NCI-H2196 (cell line): ENCODE results near the gene RAB40AL.
"Not testable (repeated sequence)": the region's sequence is repeated elsewhere in the genome, so short reads cannot be mapped to it uniquely, and the experiment has no call there.

Experiments
- DNase-seq: peaks from one replicate; lab custom pipeline; 2025; ENCODE audit not compliant: unreplicated experiment; lab: John Stamatoyannopoulos, UW

Gene RAB40AL, protein sequence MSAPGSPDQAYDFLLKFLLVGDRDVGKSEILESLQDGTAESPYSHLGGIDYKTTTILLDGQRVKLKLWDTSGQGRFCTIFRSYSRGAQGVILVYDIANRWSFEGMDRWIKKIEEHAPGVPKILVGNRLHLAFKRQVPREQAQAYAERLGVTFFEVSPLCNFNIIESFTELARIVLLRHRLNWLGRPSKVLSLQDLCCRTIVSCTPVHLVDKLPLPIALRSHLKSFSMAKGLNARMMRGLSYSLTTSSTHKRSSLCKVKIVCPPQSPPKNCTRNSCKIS

GRCh38 chrX:102936972-102937371 is at the start of gene RAB40AL:
Gene RAB40AL (plus strand): TSS chrX:102937272. CDS start chrX:102937319, 47 bp downstream.
- not testable (repeated sequence) for DNase-seq

GRCh38 chrX:102887687-102888086 is 49.4 kb upstream of the RAB40AL start:
- DNase-seq = no peak

GRCh38 chrX:102892103-102892502 is 45.0 kb upstream of the RAB40AL start:
- DNase-seq = no peak

GRCh38 chrX:102899940-102900916 is 36.8 kb upstream of the RAB40AL start:
- peak; percentile 59 for DNase-seq

DNA sequence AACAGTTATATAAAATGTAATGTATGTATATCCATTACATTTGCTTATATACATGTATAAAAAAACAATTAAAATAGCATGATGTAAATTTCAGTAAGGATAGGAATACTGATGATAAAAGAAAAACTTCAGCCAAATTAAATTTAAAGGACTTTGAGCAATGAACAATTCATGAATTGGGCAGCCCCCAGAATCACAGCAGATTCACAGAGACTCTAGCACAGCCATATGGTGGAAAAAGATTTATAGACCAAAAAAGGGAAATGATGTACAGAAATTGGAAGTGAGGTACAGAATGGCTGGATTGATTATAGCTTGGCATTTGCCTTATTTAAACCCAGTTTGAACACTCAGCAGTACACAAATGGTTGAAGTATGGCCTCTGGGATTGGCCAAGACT is 34.7 kb upstream of the RAB40AL start:
- no peak for DNase-seq

GRCh38 chrX:102930990-102931756 is 5.9 kb upstream of the RAB40AL start:
- no peak for DNase-seq

DNA sequence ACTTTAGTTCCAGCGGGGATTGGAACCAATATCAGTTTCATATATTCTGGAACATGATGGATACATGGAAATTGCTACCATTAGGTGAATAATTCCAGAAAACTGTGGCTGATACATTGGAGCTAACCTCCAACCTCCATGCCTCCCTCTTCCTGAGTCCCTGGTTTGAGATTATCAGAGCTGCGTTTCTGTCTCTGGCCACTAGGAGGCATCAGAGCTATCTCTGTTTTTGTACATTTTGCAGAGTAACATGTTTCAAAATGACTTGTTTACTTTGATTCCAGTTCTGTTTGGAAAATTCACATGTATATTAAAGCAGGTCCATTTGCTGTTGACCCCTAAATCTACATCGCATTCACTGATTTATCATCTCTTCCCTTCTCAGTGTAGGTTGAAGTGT is 2.4 kb upstream of the RAB40AL start:
- peak; percentile 18 for DNase-seq

GRCh38 chrX:102950908-102951866 is 14.1 kb downstream of the RAB40AL start:
- DNase-seq = peak; percentile 34

DNA sequence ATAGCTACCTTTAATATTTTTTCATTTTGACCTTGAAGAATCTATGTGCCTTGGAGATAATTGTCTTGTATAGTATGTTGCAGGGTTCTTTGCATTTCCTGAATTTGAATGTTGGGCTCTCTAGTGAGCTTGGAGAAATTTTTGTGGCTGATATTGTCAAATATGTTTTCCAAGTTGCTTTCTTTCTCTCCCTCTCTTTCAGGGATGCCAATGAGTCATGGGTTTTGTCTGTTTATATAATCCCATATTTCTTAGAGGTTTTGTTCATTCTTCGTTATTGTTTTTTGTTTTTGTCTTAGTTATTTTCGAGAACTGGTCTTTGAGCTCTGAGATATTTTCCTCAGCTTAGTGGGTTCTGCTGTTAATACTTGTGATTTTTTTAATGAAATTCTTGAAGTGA is 20.7 kb downstream of the RAB40AL start:
- no peak for DNase-seq

GRCh38 chrX:102958794-102959193 is 21.7 kb downstream of the RAB40AL start:
- DNase-seq = no peak

DNA sequence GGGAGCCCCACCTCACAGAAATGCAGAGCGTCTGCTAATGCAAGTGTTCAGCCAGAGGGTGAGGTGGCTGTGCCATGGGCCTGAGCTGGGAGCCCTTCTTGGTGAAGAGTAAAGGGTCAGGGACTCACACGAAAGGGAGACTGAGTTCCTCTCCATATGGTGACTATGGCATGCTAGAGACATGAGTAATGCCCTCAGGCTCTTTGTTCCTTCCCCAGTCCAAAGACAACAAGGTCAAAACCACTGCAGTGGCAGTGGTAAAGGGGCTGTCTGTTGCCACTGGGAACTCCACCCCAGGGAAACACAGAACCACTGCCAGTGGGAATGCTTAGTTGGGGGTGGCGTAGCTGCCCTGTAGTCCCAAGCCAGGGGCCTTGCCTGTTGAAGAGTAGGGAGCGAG is 22.4 kb downstream of the RAB40AL start:
- no peak for DNase-seq

DNA sequence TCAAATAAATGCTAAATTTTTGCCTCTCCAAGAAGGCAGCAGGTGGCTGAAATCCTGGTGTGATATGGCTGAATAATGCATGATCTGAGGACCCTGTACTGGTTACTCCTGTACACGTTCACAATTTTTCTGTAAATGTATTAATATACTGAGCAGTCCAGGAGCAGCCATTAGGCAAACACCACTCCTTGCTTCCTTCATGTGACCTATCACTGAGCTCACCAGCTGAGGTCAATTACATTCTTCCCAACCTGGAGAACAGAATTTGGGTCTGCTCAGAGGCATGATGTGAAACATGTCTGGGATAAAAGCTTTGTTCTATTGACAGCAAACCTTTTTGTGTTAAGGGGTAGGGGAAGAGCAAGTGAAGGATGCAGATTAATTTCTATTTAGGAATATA is 26.9 kb downstream of the RAB40AL start:
- no peak for DNase-seq

- DNase-seq = no peak
Observed at GRCh38 chrX:102964940-102965339, 27.9 kb downstream of the RAB40AL start.

DNA sequence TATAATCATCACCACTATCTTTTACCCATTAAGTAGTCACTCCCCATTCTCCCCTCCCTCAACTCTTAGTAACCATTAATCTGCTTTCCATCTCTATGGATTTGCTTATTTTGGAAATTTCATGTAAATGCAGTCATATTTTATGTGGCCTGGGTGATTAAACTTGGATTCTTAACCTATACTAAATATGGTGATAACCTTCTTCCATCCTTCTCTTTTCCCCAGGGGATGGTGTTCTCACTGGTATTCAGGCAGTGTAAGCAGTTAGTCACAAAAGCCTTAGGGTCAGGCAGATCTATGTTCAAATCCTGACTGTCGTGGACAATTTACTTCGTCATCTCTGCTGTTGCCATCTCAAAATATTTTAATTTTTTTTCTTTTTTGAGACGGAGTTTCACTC is 29.6 kb downstream of the RAB40AL start:
- no peak for DNase-seq

DNA sequence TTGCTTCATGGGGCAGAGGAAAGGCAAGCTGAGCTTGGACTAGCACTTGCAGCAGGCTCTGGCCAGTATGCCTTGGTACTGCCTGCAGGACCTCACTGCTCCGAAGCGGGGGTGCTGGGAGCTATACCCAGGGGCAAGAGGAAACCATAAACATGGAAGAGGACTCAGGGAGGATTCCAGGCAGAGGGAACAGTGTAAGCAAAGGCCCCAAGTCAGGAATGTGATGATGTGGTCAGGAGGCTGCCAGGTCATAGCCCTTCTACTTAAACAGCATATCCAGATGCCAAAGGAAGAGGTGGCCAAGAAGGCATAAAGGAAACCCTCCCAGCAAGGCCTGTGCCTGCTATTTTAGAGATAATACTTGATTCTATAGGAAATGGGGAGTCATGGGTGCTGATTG is 31.1 kb downstream of the RAB40AL start:
- DNase-seq = no peak

DNA sequence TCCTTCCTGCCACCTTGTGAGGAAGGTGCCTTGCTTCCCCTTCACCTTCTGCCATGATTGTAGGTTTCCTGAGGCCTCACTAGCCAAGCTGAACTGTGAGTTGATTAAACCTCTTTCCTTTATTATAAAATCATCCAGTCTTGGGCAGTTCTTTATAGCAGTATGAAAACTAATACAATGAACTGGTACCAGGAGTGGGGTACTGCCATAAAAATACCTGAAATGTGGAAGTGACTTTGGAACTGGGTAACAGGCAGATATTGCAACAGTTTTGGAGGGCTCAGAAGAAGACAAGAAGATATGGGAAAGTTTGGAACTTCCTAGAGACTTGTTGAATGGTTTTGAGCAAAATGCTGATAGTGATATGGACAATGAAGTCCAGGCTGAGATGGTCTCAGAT is 34.5 kb downstream of the RAB40AL start:
- not testable (repeated sequence) for DNase-seq

DNA sequence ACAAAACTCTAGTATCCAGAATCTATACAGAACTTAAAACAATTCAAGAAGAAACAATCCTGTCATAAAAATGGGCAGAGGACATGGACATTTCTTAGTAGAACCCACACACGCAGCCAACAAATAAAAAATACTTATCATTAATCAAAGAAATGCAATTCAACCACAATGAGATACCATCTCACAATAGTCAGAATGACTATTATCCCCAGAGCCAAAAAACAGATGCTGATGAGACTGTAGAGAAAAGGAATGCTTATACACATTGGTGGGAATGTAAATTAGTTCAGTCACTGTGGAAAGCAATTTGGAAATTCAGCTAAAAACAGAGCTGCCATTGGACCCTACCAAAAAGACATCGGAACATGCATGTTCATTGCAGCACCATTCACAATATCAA is 37.9 kb downstream of the RAB40AL start:
- DNase-seq = no peak

DNA sequence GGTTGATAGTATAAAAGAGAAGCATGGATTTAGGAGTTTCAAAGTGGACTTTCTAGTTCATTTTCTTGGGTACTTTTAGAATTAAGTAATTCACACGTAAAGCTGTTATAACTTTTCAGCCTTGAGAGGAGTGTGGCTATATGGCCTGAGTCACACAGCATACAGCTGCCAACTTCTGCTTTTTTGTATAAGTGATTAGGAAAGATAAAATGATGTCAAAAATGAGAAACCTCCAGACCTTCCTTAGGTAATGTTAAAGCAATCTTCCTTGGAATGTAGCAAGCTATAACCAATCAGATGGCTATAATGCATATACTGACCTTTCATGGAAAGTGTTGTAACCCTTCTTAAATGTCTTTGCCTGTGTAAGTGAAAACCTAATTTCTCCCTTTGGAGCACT is 39.2 kb downstream of the RAB40AL start:
- no peak for DNase-seq

- no peak for DNase-seq
Observed at GRCh38 chrX:102976793-102977495, 39.9 kb downstream of the RAB40AL start.

DNA sequence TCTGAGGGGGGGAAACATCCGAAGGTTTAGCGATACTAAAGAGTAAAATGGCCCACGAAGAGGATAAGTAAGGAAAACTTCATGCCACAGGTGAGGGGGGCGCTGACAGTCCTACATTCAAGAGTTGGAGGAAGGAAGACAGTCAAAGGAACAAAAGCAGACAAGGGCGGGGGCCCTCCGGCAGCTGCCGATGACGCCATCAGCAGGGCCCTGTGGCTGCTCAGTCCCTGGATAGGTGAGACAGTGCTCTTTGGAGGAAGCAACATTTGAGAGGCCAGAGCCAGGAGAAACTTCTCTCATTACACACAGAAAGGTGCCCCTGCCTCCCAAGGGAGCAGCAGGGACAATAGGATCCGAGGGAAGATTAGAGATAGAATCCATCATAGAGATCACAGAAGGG is 41.5 kb downstream of the RAB40AL start:
- DNase-seq = no peak
